Endodermal cell (in vitro differentiated cells): Measurements from ENCODE around the gene EEF1A2. TPM values are rescaled to one million over a fixed set of nuclear protein-coding genes. Genes with fewer than 3 reads are reported as not detected.
A peak's percentile ranks its signal among the peaks of the same experiment; 100 is the strongest.

Source experiments
- DNase-seq: peaks from one replicate; pipeline ENCODE4 v3.0.0-alpha.2; 2017
- H3K27ac ChIP-seq: 2 replicates; pipeline ENCODE4 v1.5.1; 2013; ENCODE audit warnings: mild to moderate bottlenecking, low read depth, low read length, moderate library complexity
- H3K27me3 ChIP-seq: 2 replicates; pipeline ENCODE4 v1.6.1; 2013; ENCODE audit warnings: mild to moderate bottlenecking, low read length, moderate library complexity; ENCODE audit not compliant: insufficient read depth, control insufficient read depth, poor library complexity, severe bottlenecking
- H3K36me3 ChIP-seq: 2 replicates; pipeline ENCODE4 v1.7.0; 2013; ENCODE audit warnings: mild to moderate bottlenecking, low read length, moderate library complexity; ENCODE audit not compliant: control insufficient read depth, insufficient read depth
- H3K4me1 ChIP-seq: one replicate; pipeline ENCODE4 v1.7.0; 2013; ENCODE audit warnings: low read length; ENCODE audit not compliant: control insufficient read depth, insufficient read depth
- H3K4me3 ChIP-seq: 2 replicates; pipeline ENCODE4 v1.5.1; 2013; ENCODE audit warnings: mild to moderate bottlenecking, low read length, moderate library complexity
- H3K9ac ChIP-seq: 2 replicates; pipeline ENCODE4 v1.6.1; 2013; ENCODE audit warnings: mild to moderate bottlenecking, low read length, moderate library complexity; ENCODE audit not compliant: poor library complexity, severe bottlenecking; ENCODE audit errors: extremely low read depth
- H3K9me3 ChIP-seq: 2 replicates; pipeline ENCODE4 v1.6.1; 2013; ENCODE audit warnings: mild to moderate bottlenecking, low read length, moderate library complexity; ENCODE audit not compliant: control insufficient read depth
- H3K27ac Mint-ChIP-seq: 2 replicates; pipeline ENCODE4 v1.8.0; 2020; ENCODE audit warnings: mixed read lengths
- H3K27me3 Mint-ChIP-seq: 2 replicates; pipeline ENCODE4 v1.8.0; 2021; ENCODE audit warnings: mild to moderate bottlenecking, mixed read lengths; ENCODE audit not compliant: insufficient read depth
- H3K36me3 Mint-ChIP-seq: 2 replicates; pipeline ENCODE4 v1.8.0; 2020; ENCODE audit warnings: low read depth, mixed read lengths
- H3K4me1 Mint-ChIP-seq: 2 replicates; pipeline ENCODE4 v1.8.0; 2020; ENCODE audit warnings: mixed read lengths
- H3K4me3 Mint-ChIP-seq: 2 replicates; pipeline ENCODE4 v1.8.0; 2020; ENCODE audit warnings: mild to moderate bottlenecking, moderate library complexity, mixed read lengths
- H3K9me3 Mint-ChIP-seq: 2 replicates; pipeline ENCODE4 v1.8.0; 2020; ENCODE audit warnings: mild to moderate bottlenecking, mixed read lengths
- WGBS, 2 experiments: methylation state at CpG; one replicate each; pipeline versions ENCODE4 v1.1.5 to v1.1.7; 2013; ENCODE audit warnings: missing lambda C conversion rate in 2 of 2, mixed read lengths in 1 of 2; ENCODE audit not compliant: insufficient coverage in 1 of 2, insufficient read length in 1 of 2; 5-methylcytosine and 5-hydroxymethylcytosine counted together
- total RNA-seq, 2 donors: library from RNA; stranded (reverse); fragmentation: NEBNext Ultra II Directional in 1 of 2; extraction: Animal tissue kit (Norgen Biotek cat#: 25700) in 1 of 2; gene quantifications; 2 replicates in 1 of 2; 3 replicates in 1 of 2; pipeline ENCODE4 v1.2.1, GENCODE V29; 2021
- TF ChIP-seq, protein P1 (sequence below): fragments of 200-600 bp; sonication (generic); conservative IDR thresholded peaks from 2 replicates; pipeline ENCODE4 v1.5.0; 2021; ENCODE audit warnings: antibody characterized with exemption, mild to moderate bottlenecking

Gene EEF1A2
- total RNA-seq, 2 donors from 2014 or later: 12.1 to 22.6 TPM

DNA sequence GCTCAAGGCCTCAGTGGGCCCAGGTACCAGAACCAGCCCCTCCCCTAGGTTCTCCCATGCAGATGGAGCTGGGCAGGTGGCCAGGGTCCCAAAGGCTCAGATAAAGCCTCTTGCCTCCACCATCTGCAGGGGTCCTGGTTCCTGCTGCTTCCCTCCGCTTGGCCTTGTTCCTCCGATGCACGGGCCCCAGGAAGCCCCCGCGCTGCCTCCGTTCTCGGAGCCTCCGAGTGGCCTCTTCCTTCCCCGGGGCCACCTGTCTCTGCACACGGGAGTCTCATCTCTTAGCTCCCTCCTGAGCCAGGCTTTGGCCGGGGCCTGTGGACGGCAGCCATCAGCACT lies 40.2 kb upstream of the EEF1A2 start:
- Mint-ChIP-seq H3K4me1 (no peaks in the 10 kb centered on the region), H3K27me3 (no peaks in the 10 kb centered on the region), H3K36me3 (no peaks in the 10 kb centered on the region), H3K4me3 (no peak overlapping the region), H3K27ac (no peak overlapping the region), H3K9me3 (no peaks in the 10 kb centered on the region)
- H3K9me3 ChIP-seq: no peaks in the 10 kb centered on the region
- no peaks in the 10 kb centered on the region for H3K4me1 ChIP-seq
- no peak overlapping the region for H3K27ac ChIP-seq
- no peaks in the 10 kb centered on the region for H3K27me3 ChIP-seq
- H3K9ac ChIP-seq: no peak overlapping the region
- H3K36me3 ChIP-seq: no peaks in the 10 kb centered on the region
- TF ChIP-seq, protein P1, sequence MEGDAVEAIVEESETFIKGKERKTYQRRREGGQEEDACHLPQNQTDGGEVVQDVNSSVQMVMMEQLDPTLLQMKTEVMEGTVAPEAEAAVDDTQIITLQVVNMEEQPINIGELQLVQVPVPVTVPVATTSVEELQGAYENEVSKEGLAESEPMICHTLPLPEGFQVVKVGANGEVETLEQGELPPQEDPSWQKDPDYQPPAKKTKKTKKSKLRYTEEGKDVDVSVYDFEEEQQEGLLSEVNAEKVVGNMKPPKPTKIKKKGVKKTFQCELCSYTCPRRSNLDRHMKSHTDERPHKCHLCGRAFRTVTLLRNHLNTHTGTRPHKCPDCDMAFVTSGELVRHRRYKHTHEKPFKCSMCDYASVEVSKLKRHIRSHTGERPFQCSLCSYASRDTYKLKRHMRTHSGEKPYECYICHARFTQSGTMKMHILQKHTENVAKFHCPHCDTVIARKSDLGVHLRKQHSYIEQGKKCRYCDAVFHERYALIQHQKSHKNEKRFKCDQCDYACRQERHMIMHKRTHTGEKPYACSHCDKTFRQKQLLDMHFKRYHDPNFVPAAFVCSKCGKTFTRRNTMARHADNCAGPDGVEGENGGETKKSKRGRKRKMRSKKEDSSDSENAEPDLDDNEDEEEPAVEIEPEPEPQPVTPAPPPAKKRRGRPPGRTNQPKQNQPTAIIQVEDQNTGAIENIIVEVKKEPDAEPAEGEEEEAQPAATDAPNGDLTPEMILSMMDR: no peak
- DNase-seq: no peak
- 91 to 93% methylated on average over 12 of the region's 12 CpGs for WGBS, 2 experiments
- H3K4me3 ChIP-seq: no peak overlapping the region

DNA sequence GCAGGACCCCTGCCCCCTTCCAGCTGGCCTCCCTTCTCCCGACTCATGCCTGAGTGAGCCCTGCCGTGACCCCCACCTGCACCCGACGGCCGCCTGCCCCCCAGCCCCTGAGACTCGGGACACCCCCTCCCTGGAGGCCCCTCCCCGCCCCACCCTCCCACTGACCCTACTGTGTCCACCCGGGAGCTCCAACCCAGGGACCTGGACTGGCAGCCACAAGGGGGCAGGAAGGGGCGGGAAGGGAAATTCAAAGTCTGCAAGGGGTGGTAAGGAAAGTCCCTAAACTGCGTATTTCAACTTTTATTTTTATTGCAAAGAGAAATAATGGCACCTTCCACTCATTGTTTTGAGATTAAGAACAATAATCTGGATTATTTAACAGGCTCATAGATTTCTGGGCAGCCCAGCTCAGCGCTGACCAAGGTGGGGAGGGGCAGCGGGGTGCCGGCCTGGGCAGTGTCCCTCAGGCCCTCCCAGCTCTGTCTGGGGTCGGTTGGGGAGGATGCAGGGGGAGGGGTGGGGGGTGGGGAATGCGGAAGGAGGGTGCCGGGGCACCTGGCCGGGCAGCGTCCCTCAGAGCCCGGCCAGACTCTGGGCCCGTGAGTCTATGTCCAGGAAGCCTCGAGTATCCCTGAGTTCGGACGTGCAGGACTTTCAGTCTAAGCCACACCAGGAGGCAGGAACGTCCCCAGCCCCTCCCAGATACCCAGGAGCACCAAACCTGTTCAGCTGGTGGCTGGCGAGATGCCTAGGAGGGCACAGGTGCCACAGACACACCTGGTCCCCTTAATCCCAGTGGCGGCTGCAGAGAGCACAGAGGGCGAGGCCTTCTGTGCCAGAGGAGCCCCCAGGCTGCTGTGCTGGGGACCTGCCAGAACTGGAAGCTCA lies 39.6 kb upstream of the EEF1A2 start:
- Mint-ChIP-seq H3K9me3 (no peaks in the 10 kb centered on the region), H3K36me3 (no peaks in the 10 kb centered on the region), H3K4me1 (no peaks in the 10 kb centered on the region), H3K4me3 (peak overlapping the region; percentile 41), H3K27me3 (no peaks in the 10 kb centered on the region), H3K27ac (no peak overlapping the region)
- no peak for DNase-seq
- H3K4me3 ChIP-seq: no peak overlapping the region
- no peaks in the 10 kb centered on the region for H3K4me1 ChIP-seq
- no peaks in the 10 kb centered on the region for H3K9me3 ChIP-seq
- H3K27ac ChIP-seq: no peak overlapping the region
- H3K9ac ChIP-seq: no peak overlapping the region
- no peaks in the 10 kb centered on the region for H3K36me3 ChIP-seq
- WGBS, 2 experiments: 68 to 87% methylated on average over 10 to 23 of the region's 27 CpGs
- no peaks in the 10 kb centered on the region for H3K27me3 ChIP-seq
- TF ChIP-seq, protein P1: peak; percentile 49

DNA sequence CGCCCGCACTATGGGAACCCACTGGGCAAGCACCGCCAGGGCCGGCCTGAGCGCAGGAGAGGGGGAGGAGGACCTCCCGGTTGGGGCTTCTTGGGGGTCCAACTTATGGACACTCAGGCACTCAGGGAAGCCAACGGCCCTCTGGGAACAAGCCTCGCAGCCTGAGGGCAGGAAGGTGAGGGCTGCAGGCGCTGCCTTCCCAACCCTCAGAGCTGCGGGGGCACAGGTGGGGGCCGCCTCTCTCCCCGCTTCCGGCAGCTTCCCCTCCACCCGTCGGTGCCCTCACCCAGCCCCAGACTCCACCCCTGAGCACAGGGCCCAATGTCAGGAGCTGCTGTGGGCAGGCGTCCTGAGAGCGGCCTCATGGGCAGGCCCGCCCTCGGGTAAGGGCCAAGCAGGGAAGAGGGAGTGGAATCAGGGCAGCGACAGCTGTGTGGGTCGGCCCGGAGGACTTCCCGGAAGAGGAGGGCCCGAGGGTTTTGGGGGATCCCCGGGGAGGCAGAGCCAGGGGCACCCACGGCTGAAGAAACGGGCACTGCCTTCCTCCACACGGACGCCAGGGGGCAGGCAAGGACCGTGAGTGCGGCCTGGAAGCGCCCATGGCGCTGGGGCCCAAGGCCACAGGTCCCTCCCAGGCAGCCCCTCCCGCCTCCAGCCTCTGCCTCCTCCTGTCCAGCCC lies 38.8 kb upstream of the EEF1A2 start:
- DNase-seq: peak; percentile 95
- H3K9ac ChIP-seq: no peak overlapping the region
- Mint-ChIP-seq H3K27ac (no peak overlapping the region), H3K9me3 (no peaks in the 10 kb centered on the region), H3K36me3 (no peaks in the 10 kb centered on the region), H3K4me3 (peak overlapping the region; percentile 41), H3K27me3 (no peaks in the 10 kb centered on the region), H3K4me1 (no peaks in the 10 kb centered on the region)
- H3K4me3 ChIP-seq: no peak overlapping the region
- TF ChIP-seq, protein P1: peak; percentile 99
- no peaks in the 10 kb centered on the region for H3K4me1 ChIP-seq
- H3K36me3 ChIP-seq: no peaks in the 10 kb centered on the region
- no peaks in the 10 kb centered on the region for H3K27me3 ChIP-seq
- WGBS, 2 experiments: 33 to 38% methylated on average over 20 to 34 of the region's 34 CpGs
- no peaks in the 10 kb centered on the region for H3K9me3 ChIP-seq
- H3K27ac ChIP-seq: no peak overlapping the region
